Measurements from ENCODE around the gene MYH11.
"Not testable (repeated sequence)": the region's sequence is repeated elsewhere in the genome, so short reads cannot be mapped to it uniquely, and the experiment has no call there.

The MYH11 gene

DNA sequence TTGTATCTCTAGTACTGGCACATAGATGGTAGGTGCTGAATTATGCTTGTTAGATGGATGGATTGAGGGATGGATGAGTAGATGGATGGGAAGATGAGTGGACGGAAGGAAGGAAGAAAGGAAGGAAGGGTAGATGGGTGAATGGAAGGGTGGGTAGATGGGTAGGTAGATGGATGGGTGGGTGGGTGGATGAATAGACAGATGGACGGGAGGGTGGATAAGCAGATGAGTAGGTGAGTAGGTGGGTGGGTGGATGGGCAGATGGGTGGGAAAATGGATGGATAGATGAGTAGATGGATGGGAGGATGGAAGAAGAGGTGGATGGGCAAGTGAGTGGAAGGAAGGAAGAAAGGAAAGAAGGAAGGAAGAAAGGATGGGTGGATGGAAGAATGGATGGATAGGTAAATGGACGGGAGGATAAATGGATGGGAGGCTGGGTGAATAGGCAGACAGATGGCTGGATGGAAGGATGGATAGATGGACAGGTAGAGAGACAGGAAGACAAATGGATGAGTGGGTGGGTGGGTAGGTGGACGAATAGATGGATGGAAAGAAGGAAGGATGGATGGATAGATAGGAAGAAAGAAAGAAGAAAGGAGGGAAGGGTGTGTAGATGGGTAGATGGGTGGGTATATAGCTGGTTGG is 56.9 kb downstream of the MYH11 start:
- no peak overlapping the region for H3K9ac ChIP-seq (ENCODE audit: low read depth, low read length)

GRCh38 chr16:15798671-15799070 is 58.2 kb downstream of the MYH11 start:
- Histone ChIP-seq H3K9ac (ENCODE audit: low read depth, low read length) (no peak overlapping the region), H3K4me1 (ENCODE audit: insufficient read depth, low read length) (no peaks in the 10 kb centered on the region)

More for the DNA sequence above, 56.9 kb downstream of the MYH11 start:
- Histone ChIP-seq H3K27ac (ENCODE audit: low read length) (no peak overlapping the region), H3K9me3 (ENCODE audit: insufficient read depth, low read depth, low read length) (peaks cover 3% of the 10 kb centered on the region; the same call in 1 of the 2 replicates), H3K36me3 (ENCODE audit: insufficient read depth, low read depth, low read length) (no peaks in the 10 kb centered on the region), H3K27me3 (ENCODE audit: insufficient read depth, low read length) (no peaks in the 10 kb centered on the region; the same call in 1 of the 2 replicates), H3K4me1 (ENCODE audit: insufficient read depth, low read length) (no peaks in the 10 kb centered on the region), H3K4me3 (ENCODE audit: low read length) (no peak overlapping the region)

GRCh38 chr16:15796885-15797284 is 59.9 kb downstream of the MYH11 start:
- no peaks in the 10 kb centered on the region; the same call in 1 of the 2 replicates for H3K27me3 ChIP-seq (ENCODE audit: insufficient read depth, low read length)
- no peak overlapping the region for H3K9ac ChIP-seq (ENCODE audit: low read depth, low read length)
- no peaks in the 10 kb centered on the region for H3K36me3 ChIP-seq (ENCODE audit: insufficient read depth, low read depth, low read length)
- no peaks in the 10 kb centered on the region for H3K4me1 ChIP-seq (ENCODE audit: insufficient read depth, low read length)
- H3K4me3 ChIP-seq (ENCODE audit: low read length) = no peak overlapping the region
- H3K27ac ChIP-seq (ENCODE audit: low read length) = no peak overlapping the region
- H3K9me3 ChIP-seq (ENCODE audit: insufficient read depth, low read depth, low read length) = peaks cover 3% of the 10 kb centered on the region; the same call in 1 of the 2 replicates

More at GRCh38 chr16:15798671-15799070, 58.2 kb downstream of the MYH11 start:
- Histone ChIP-seq H3K27ac (ENCODE audit: low read length) (no peak overlapping the region), H3K9me3 (ENCODE audit: insufficient read depth, low read depth, low read length) (peaks cover 3% of the 10 kb centered on the region; the same call in 1 of the 2 replicates), H3K27me3 (ENCODE audit: insufficient read depth, low read length) (no peaks in the 10 kb centered on the region; the same call in 1 of the 2 replicates), H3K36me3 (ENCODE audit: insufficient read depth, low read depth, low read length) (no peaks in the 10 kb centered on the region), H3K4me3 (ENCODE audit: low read length) (no peak overlapping the region)

- no peak overlapping the region for H3K27ac ChIP-seq (ENCODE audit: low read length)
- H3K9me3 ChIP-seq (ENCODE audit: insufficient read depth, low read depth, low read length) = peaks cover 3% of the 10 kb centered on the region; the same call in 1 of the 2 replicates
- H3K27me3 ChIP-seq (ENCODE audit: insufficient read depth, low read length) = no peaks in the 10 kb centered on the region; the same call in 1 of the 2 replicates
- H3K4me3 ChIP-seq (ENCODE audit: low read length) = no peak overlapping the region
- H3K36me3 ChIP-seq (ENCODE audit: insufficient read depth, low read depth, low read length) = no peaks in the 10 kb centered on the region
- H3K9ac ChIP-seq (ENCODE audit: low read depth, low read length) = no peak overlapping the region
- no peaks in the 10 kb centered on the region for H3K4me1 ChIP-seq (ENCODE audit: insufficient read depth, low read length)
Observed at GRCh38 chr16:15795615-15796014, 61.2 kb downstream of the MYH11 start.

GRCh38 chr16:15792563-15792971 is 64.3 kb downstream of the MYH11 start:
- Histone ChIP-seq H3K4me3 (ENCODE audit: low read length) (no peak overlapping the region), H3K9ac (ENCODE audit: low read depth, low read length) (no peak overlapping the region), H3K27me3 (ENCODE audit: insufficient read depth, low read length) (no peaks in the 10 kb centered on the region), H3K27ac (ENCODE audit: low read length) (no peak overlapping the region), H3K36me3 (ENCODE audit: insufficient read depth, low read depth, low read length) (no peaks in the 10 kb centered on the region), H3K4me1 (ENCODE audit: insufficient read depth, low read length) (no peaks in the 10 kb centered on the region), H3K9me3 (ENCODE audit: insufficient read depth, low read depth, low read length) (peaks cover 3% of the 10 kb centered on the region; the same call in 1 of the 2 replicates)

DNA sequence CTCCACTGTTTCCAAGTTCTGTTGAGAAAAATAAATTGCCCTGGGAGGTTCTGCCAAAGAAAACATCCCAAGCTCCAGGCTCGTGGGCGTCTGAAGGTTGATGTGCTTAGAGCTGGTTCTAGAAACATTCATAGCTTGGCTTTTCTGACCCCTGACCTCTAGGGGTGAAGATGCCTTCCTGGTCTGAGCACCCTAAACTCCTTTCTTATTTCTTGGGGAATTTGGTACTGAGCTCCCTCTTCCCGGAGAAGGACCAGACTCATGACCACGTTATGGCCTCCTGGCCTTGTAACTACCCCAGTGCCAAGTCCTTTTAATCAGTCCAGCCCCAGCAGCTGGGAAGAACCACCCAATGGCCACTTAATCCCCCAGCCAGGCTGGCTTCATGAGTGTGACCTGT is 66.4 kb downstream of the MYH11 start:
- Histone ChIP-seq H3K4me1 (ENCODE audit: insufficient read depth, low read length) (no peaks in the 10 kb centered on the region), H3K36me3 (ENCODE audit: insufficient read depth, low read depth, low read length) (no peaks in the 10 kb centered on the region), H3K4me3 (ENCODE audit: low read length) (no peak overlapping the region), H3K27ac (ENCODE audit: low read length) (no peak overlapping the region), H3K9me3 (ENCODE audit: insufficient read depth, low read depth, low read length) (no peaks in the 10 kb centered on the region), H3K9ac (ENCODE audit: low read depth, low read length) (no peak overlapping the region), H3K27me3 (ENCODE audit: insufficient read depth, low read length) (no peaks in the 10 kb centered on the region)

DNA sequence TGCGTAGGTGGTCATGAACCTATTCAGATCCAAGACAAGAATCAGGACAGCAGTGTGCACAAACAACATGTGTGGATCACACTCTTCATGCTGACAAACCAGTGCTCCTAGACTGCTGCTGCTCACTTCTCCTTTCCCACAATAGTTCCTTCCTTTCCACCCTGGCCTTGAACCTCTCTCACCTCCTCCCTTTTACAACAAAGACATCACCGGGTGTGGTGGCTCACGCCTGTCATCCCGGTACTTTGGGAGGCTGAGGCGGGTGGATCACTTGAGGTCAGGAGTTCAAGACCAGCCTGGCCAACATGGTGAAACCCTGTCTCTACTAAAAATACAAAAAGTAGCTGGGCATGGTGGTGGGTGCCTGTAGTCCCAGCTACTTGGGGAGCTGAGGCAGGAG is 67.0 kb downstream of the MYH11 start:
- H3K9me3 ChIP-seq (ENCODE audit: insufficient read depth, low read depth, low read length); H3K36me3 ChIP-seq (ENCODE audit: insufficient read depth, low read depth, low read length); H3K4me3 ChIP-seq (ENCODE audit: low read length); H3K9ac ChIP-seq (ENCODE audit: low read depth, low read length); H3K27me3 ChIP-seq (ENCODE audit: insufficient read depth, low read length); H3K27ac ChIP-seq (ENCODE audit: low read length); H3K4me1 ChIP-seq (ENCODE audit: insufficient read depth, low read length): not testable (repeated sequence)

- Histone ChIP-seq H3K4me3 (ENCODE audit: low read length) (no peak overlapping the region), H3K4me1 (ENCODE audit: insufficient read depth, low read length) (no peaks in the 10 kb centered on the region), H3K9me3 (ENCODE audit: insufficient read depth, low read depth, low read length) (no peaks in the 10 kb centered on the region), H3K27ac (ENCODE audit: low read length) (no peak overlapping the region), H3K9ac (ENCODE audit: low read depth, low read length) (no peak overlapping the region), H3K27me3 (ENCODE audit: insufficient read depth, low read length) (no peaks in the 10 kb centered on the region), H3K36me3 (ENCODE audit: insufficient read depth, low read depth, low read length) (no peaks in the 10 kb centered on the region)
Observed at GRCh38 chr16:15788846-15789239, 68.0 kb downstream of the MYH11 start.

DNA sequence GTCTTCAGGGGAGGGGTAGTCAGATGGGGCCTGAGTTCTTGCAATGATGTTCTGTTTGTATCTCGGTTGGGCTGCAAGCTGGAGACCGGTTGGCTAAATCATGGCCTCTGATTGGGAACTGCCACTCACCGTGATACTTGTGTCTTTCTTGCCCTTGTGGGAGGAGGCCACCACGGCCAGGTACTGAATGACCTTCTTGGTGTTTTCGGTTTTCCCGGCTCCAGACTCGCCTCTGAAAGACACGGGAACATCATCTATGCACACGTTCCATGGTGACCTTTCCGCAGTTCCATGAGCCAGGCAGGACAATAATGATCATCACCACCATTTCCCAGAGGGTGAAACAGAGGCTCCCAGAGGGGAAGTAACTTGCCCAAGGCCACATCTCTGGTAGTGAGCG is 70.3 kb downstream of the MYH11 start:
- H3K27ac ChIP-seq (ENCODE audit: low read length) = no peak overlapping the region
- H3K4me3 ChIP-seq (ENCODE audit: low read length) = no peak overlapping the region
- H3K36me3 ChIP-seq (ENCODE audit: insufficient read depth, low read depth, low read length) = no peaks in the 10 kb centered on the region
- no peaks in the 10 kb centered on the region for H3K27me3 ChIP-seq (ENCODE audit: insufficient read depth, low read length)
- H3K4me1 ChIP-seq (ENCODE audit: insufficient read depth, low read length) = no peaks in the 10 kb centered on the region
- no peaks in the 10 kb centered on the region for H3K9me3 ChIP-seq (ENCODE audit: insufficient read depth, low read depth, low read length)
- no peak overlapping the region for H3K9ac ChIP-seq (ENCODE audit: low read depth, low read length)

- H3K27ac ChIP-seq (ENCODE audit: low read length) = no peak overlapping the region
- no peaks in the 10 kb centered on the region for H3K27me3 ChIP-seq (ENCODE audit: insufficient read depth, low read length)
- H3K36me3 ChIP-seq (ENCODE audit: insufficient read depth, low read depth, low read length) = no peaks in the 10 kb centered on the region
- H3K9ac ChIP-seq (ENCODE audit: low read depth, low read length) = no peak overlapping the region
- no peak overlapping the region for H3K4me3 ChIP-seq (ENCODE audit: low read length)
- H3K4me1 ChIP-seq (ENCODE audit: insufficient read depth, low read length) = no peaks in the 10 kb centered on the region
- H3K9me3 ChIP-seq (ENCODE audit: insufficient read depth, low read depth, low read length) = no peaks in the 10 kb centered on the region
Observed at GRCh38 chr16:15785386-15786059, 71.3 kb downstream of the MYH11 start.

DNA sequence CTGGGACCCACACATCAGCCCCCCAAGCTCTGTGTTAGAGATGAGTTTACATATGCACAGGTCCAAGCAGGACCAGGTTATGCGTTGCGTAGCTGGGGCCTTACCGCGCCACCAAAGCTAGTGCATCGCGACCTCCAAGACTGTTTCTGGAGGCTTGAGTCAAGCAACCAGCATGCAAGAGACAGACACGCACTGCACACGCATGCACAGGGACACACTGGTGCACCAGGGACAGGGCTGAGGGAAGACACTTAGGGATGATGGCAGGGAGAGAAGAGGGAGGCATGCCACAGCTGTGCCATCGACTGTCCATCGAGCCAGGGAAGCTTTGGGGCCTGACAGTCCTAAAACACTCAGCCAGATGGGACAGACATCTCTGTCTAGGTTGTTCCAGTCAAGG is 72.8 kb downstream of the MYH11 start:
- no peaks in the 10 kb centered on the region for H3K4me1 ChIP-seq (ENCODE audit: insufficient read depth, low read length)
- no peaks in the 10 kb centered on the region for H3K9me3 ChIP-seq (ENCODE audit: insufficient read depth, low read depth, low read length)
- H3K27ac ChIP-seq (ENCODE audit: low read length) = no peak overlapping the region
- no peaks in the 10 kb centered on the region for H3K27me3 ChIP-seq (ENCODE audit: insufficient read depth, low read length)
- H3K4me3 ChIP-seq (ENCODE audit: low read length) = no peak overlapping the region
- H3K36me3 ChIP-seq (ENCODE audit: insufficient read depth, low read depth, low read length) = no peaks in the 10 kb centered on the region
- H3K9ac ChIP-seq (ENCODE audit: low read depth, low read length) = no peak overlapping the region

All from iPS-20b (cell line).